ENCODE results near the gene DST.

GRCh38 chr6:56538851-56539250, 103.8 kb downstream of the DST start:
- TF ChIP-seq CTCF (conservative IDR thresholded peaks at IDR 0.05 in 1 of 2, IDR thresholded peaks at IDR 0.05 in 1 of 2; ENCODE audit: low read depth in 1 of 2, low read length in 2 of 2) (no peak), EZH2 (IDR thresholded peaks at IDR 0.05; ENCODE audit: low read length, missing control alignments) (no peak)
